GM12874 (cell line): ENCODE results near the gene TBCEL.

Experiments
- TF ChIP-seq, protein P1 (sequence below): IDR thresholded peaks from 2 replicates; pipeline ENCODE4 v1.5.1; 2011; ENCODE audit warnings: low read depth, mild to moderate bottlenecking, control low read depth, low read length, moderate library complexity; ENCODE audit not compliant: insufficient read depth

TBCEL gene

DNA sequence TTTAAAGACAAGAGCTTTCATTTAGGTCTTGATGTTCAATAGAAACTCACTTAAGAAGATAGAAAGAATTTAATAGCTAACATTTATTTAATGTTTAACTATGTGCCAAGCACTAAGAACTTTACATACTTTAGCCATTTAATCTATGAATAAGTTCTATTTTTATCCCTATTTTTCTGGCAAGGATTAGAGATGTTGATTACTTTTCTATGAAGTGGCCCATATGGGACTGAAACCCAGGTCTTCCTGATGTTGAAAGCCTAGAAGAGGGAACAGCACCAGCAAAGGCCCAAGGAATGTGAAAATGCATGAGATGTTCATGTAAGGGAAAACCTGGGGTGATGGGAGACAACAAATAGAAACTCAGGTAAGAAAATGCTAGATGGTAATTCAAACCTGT is 15.4 kb upstream of the TBCEL start:
- TF ChIP-seq, protein P1, sequence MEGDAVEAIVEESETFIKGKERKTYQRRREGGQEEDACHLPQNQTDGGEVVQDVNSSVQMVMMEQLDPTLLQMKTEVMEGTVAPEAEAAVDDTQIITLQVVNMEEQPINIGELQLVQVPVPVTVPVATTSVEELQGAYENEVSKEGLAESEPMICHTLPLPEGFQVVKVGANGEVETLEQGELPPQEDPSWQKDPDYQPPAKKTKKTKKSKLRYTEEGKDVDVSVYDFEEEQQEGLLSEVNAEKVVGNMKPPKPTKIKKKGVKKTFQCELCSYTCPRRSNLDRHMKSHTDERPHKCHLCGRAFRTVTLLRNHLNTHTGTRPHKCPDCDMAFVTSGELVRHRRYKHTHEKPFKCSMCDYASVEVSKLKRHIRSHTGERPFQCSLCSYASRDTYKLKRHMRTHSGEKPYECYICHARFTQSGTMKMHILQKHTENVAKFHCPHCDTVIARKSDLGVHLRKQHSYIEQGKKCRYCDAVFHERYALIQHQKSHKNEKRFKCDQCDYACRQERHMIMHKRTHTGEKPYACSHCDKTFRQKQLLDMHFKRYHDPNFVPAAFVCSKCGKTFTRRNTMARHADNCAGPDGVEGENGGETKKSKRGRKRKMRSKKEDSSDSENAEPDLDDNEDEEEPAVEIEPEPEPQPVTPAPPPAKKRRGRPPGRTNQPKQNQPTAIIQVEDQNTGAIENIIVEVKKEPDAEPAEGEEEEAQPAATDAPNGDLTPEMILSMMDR, result no peak

DNA sequence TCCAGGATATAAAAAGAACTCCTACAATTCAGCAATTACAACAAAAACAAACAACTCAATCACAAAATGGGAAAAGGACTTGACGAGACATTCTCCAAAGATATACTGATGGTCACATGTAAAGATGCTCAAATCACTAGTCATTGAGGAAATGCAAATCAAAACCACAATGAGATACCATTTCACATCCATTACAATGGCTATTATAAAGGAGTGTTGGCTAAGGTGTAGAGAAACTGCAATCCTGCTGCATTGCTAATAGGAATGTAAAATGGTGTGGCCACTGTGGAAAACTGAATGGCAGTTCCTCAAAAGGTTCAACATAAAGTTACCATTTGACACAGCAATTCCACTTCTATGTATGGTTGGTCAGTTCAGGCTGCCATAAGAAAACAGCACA is 11.8 kb upstream of the TBCEL start:
- TF ChIP-seq, protein P1, result no peak

DNA sequence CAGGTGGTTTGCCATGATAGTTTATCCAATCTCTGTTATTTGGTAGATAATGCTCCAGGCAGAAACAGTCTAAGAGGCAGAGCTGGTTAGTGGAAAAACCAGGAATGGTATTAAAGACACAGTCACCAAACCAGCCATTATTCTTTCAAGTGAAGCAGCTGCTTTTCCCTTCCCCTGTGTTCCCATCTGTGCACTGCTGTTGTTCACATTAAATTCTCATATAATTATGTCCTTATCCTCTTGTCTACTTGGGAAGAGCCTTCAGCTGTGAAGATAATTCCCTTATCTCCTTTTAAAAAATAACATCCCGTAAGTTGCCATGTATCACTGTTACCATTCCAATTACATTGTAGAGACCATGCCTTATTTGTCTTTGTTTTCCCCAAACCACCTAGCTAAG is 5.2 kb upstream of the TBCEL start:
- TF ChIP-seq, protein P1, result no peak

DNA sequence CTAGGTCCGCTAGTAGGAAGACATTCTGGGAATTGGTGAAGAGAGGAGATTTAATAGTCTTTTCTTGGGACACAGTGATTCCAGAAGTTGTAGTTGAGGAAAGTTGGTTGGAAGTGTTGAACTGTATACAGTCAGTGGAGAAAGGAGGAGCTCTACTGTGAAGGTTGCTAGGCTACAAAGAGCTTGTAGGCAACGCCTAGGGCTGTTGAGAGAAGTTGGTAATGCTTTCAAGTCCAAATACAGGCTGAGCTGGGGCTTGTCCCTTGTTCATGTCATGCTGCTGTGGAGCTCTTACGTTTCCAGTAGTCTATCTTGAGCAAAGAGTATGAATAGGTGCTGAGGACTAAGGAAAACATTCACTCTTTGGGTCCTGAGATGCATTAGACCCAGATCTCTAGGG is 1.1 kb downstream of the TBCEL start:
- TF ChIP-seq, protein P1, result no peak

DNA sequence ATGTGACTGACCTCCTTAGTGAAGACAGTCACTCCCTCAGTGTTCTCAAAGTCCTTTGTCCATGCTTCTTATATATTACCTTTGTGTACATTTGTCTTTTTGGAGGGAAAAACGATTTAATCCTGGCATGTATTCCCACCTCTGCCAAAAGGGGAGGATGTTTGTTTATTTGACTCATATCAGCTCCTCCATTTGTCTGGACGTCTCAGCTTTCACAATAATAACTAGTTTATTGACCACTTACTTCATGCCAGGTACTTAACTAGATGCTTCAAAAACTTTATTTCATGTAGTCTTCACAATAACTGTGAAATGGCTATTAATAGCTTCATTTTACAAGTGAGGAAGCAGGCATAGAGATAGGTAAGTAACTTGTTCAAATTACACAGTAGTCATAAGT is 5.3 kb downstream of the TBCEL start:
- TF ChIP-seq, protein P1, result no peak

GRCh38 chr11:121029813-121030445 is 6.0 kb downstream of the TBCEL start:
- TF ChIP-seq, protein P1, result no peak

DNA sequence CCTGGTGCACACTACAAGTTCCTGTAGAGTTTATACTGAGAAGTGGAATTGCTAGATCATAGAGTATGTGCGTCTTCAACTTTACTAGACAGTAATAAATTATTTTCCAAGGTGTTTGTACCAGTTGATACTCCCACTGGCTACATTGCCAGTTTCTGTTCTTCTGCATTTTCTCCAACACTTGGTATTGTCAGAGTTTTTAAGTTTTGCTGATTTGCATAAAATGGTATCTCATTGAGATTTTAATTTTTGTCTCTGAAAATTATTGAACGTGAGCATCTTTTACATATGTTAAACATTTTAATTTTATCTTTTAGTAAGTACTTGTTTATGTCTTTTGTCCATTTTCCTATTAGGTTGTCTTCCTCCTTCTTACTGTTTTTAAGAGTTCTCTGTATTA is 7.3 kb downstream of the TBCEL start:
- TF ChIP-seq, protein P1, result no peak

DNA sequence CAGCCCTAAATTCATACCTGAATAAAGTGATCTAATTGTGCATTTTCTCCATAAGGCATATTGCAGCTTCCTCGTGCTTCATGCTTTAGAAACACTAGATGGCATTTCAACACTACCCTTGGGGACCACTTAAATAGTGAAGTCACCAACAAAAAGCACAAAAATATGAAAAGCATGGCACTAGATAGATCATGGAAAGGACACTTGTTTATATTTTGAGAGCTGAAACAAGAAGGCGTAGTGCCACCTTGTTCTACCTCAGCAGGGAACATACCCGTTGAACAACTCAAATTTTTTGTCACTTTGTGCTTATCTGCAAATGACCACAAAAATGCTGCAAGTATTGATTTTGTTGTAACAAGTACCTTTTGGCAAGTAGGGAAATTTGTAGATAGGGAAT is 8.6 kb downstream of the TBCEL start:
- TF ChIP-seq, protein P1, result no peak
